HEK293 (cell line): Measurements from ENCODE around the gene DPF3.

ENCODE experiments used
- CTCF ChIA-PET: fragments of 350-600 bp; formaldehyde crosslinking; extraction: SDS; loops from one replicate; lab custom pipeline; 2021; ENCODE audit warnings: antibody characterized with exemption; lab: Yijun Ruan, JAX
- POLR2A ChIA-PET: fragments of 300-600 bp; formaldehyde crosslinking; extraction: SDS; loops from one replicate; lab custom pipeline; 2020; ENCODE audit warnings: antibody characterized with exemption, inconsistent platforms; lab: Yijun Ruan, JAX
- H3K27ac ChIP-seq: fragments of 200-500 bp; sonication (Bioruptor generic); 2 replicates; pipeline ENCODE4 v1.5.1; 2014; ENCODE audit warnings: low read depth, low read length, control low read depth, inconsistent platforms; ENCODE audit errors: extremely low read depth
- H3K36me3 ChIP-seq, 2 experiments: fragments of 200-500 bp in 1 of 2; sonication (Bioruptor generic) in 1 of 2; 1 replicate in 1 of 2; 2 replicates in 1 of 2; pipeline ENCODE4 v1.5.1; 2014 to 2017; ENCODE audit warnings: inconsistent platforms in 2 of 2, low read length in 2 of 2; ENCODE audit not compliant: control insufficient read depth in 2 of 2, insufficient read depth in 1 of 2
- H3K4me1 ChIP-seq: fragments of 200-500 bp; sonication (Bioruptor generic); 2 replicates; pipeline ENCODE4 v1.5.1; 2014; ENCODE audit warnings: mild to moderate bottlenecking, low read length, inconsistent platforms; ENCODE audit not compliant: control insufficient read depth, insufficient read depth
- H3K4me3 ChIP-seq: 2 replicates; pipeline ENCODE4 v1.5.1; 2011; ENCODE audit warnings: low read depth, mild to moderate bottlenecking, control low read depth, low read length, moderate library complexity
- H3K9me3 ChIP-seq: fragments of 200-500 bp; sonication (Bioruptor generic); 2 replicates; pipeline ENCODE4 v1.5.1; 2014; ENCODE audit warnings: low read depth, low read length, inconsistent platforms; ENCODE audit not compliant: control insufficient read depth, insufficient read depth
- MYNN ChIP-seq: fragments of 450-650 bp; formaldehyde crosslinking; IDR thresholded peaks from 2 replicates; pipeline ENCODE4 v1.5.1; 2016; ENCODE audit warnings: missing biosample characterization, missing genetic modification characterization, borderline replicate concordance
- OVOL3 ChIP-seq: fragments of 450-650 bp; formaldehyde crosslinking; IDR thresholded peaks from 2 replicates; pipeline ENCODE4 v1.5.1; 2016; ENCODE audit warnings: missing biosample characterization, missing genetic modification characterization
- REST ChIP-seq: fragments of 450-650 bp; formaldehyde crosslinking; IDR thresholded peaks from 2 replicates; pipeline ENCODE4 v1.5.1; 2016; ENCODE audit warnings: missing biosample characterization, missing genetic modification characterization
- SCRT1 ChIP-seq: fragments of 450-650 bp; formaldehyde crosslinking; IDR thresholded peaks from 2 replicates; pipeline ENCODE4 v1.5.1; 2016; ENCODE audit warnings: missing biosample characterization, missing genetic modification characterization, borderline replicate concordance
- ZBTB48 ChIP-seq: fragments of 450-650 bp; formaldehyde crosslinking; IDR thresholded peaks from 2 replicates; pipeline ENCODE4 v1.5.1; 2016; ENCODE audit warnings: missing biosample characterization, missing genetic modification characterization
- ZNF221 ChIP-seq: fragments of 450-650 bp; formaldehyde crosslinking; IDR thresholded peaks from 2 replicates; pipeline ENCODE4 v1.5.1; 2017; ENCODE audit warnings: missing biosample characterization, missing genetic modification characterization, borderline replicate concordance
- ZNF341 ChIP-seq: fragments of 450-650 bp; formaldehyde crosslinking; IDR thresholded peaks from 2 replicates; pipeline ENCODE4; 2016; ENCODE audit warnings: low read depth, missing biosample characterization, missing genetic modification characterization
- ZNF423 ChIP-seq: fragments of 450-650 bp; formaldehyde crosslinking; IDR thresholded peaks from 2 replicates; pipeline ENCODE4 v1.5.1; 2016; ENCODE audit warnings: missing biosample characterization, missing genetic modification characterization
- ZNF48 ChIP-seq: fragments of 450-650 bp; formaldehyde crosslinking; IDR thresholded peaks from 2 replicates; pipeline ENCODE4 v1.5.1; 2016; ENCODE audit warnings: missing biosample characterization, missing genetic modification characterization
- ZNF530 ChIP-seq: fragments of 450-650 bp; formaldehyde crosslinking; IDR thresholded peaks from 2 replicates; pipeline ENCODE4 v1.5.1; 2016; ENCODE audit warnings: low read depth, missing biosample characterization, missing genetic modification characterization
- ZNF549 ChIP-seq: fragments of 450-650 bp; IDR thresholded peaks from 2 replicates; pipeline ENCODE4 v1.5.1; 2018; ENCODE audit warnings: missing biosample characterization, missing genetic modification characterization, mild to moderate bottlenecking, inconsistent platforms, moderate library complexity
- ZNF624 ChIP-seq: fragments of 450-650 bp; formaldehyde crosslinking; IDR thresholded peaks from 2 replicates; pipeline ENCODE4 v1.5.1; 2017; ENCODE audit warnings: missing biosample characterization, missing genetic modification characterization
- ZNF670 ChIP-seq: fragments of 450-650 bp; formaldehyde crosslinking; IDR thresholded peaks from 2 replicates; pipeline ENCODE4 v1.5.1; 2016; ENCODE audit warnings: missing biosample characterization, missing genetic modification characterization, low read depth
- TF ChIP-seq, protein P1 (sequence below): sonication (generic); formaldehyde crosslinking; IDR thresholded peaks from 2 replicates; pipeline ENCODE4 v1.8.1; 2022; ENCODE audit warnings: mild to moderate bottlenecking, moderate library complexity, missing genetic modification reagents
- TF ChIP-seq, protein P2 (sequence below): fragments of 450-650 bp; formaldehyde crosslinking; IDR thresholded peaks from 2 replicates; pipeline ENCODE4 v1.5.1; 2016; ENCODE audit warnings: missing biosample characterization, missing genetic modification characterization
- TF ChIP-seq, protein P3 (sequence below): fragments of 450-650 bp; formaldehyde crosslinking; IDR thresholded peaks from 2 replicates; pipeline ENCODE4 v1.5.1; 2016; ENCODE audit warnings: missing biosample characterization, missing genetic modification characterization, low read depth

The DPF3 gene

GRCh38 chr14:72845196-72845595 is 48.7 kb downstream of the DPF3 start:
- ChIA-PET CTCF (no interaction called here), POLR2A (no interaction called here)
- no peaks in the 10 kb centered on the region for H3K4me1 ChIP-seq
- H3K27ac ChIP-seq = no peak overlapping the region
- H3K36me3 ChIP-seq = no peaks in the 10 kb centered on the region
- TF ChIP-seq, protein P1, sequence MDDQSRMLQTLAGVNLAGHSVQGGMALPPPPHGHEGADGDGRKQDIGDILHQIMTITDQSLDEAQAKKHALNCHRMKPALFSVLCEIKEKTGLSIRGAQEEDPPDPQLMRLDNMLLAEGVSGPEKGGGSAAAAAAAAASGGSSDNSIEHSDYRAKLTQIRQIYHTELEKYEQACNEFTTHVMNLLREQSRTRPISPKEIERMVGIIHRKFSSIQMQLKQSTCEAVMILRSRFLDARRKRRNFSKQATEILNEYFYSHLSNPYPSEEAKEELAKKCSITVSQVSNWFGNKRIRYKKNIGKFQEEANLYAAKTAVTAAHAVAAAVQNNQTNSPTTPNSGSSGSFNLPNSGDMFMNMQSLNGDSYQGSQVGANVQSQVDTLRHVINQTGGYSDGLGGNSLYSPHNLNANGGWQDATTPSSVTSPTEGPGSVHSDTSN (CRISPR knock-in tag) = no peak
- TF ChIP-seq ZNF423 (tag by site-specific recombination) (no peak), SCRT1 (no peak), ZNF549 (tag by site-specific recombination) (no peak), ZNF221 (tag by site-specific recombination) (no peak)
- H3K9me3 ChIP-seq = no peaks in the 10 kb centered on the region
- no peak overlapping the region for H3K4me3 ChIP-seq

GRCh38 chr14:72844524-72844923 is 49.4 kb downstream of the DPF3 start:
- no peaks in the 10 kb centered on the region for H3K36me3 ChIP-seq
- no peak overlapping the region for H3K4me3 ChIP-seq
- no peak overlapping the region for H3K27ac ChIP-seq
- ChIA-PET CTCF (no interaction called here), POLR2A (no interaction called here)
- H3K4me1 ChIP-seq = no peaks in the 10 kb centered on the region
- TF ChIP-seq ZNF670 (tag by site-specific recombination) (no peak), ZBTB48 (no peak), OVOL3 (tag by site-specific recombination) (no peak), ZNF341 (tag by site-specific recombination) (no peak), ZNF48 (tag by site-specific recombination) (no peak), REST (tag by site-specific recombination) (no peak), ZNF530 (tag by site-specific recombination) (no peak), ZNF624 (tag by site-specific recombination) (no peak), MYNN (no peak)
- TF ChIP-seq, protein P2, sequence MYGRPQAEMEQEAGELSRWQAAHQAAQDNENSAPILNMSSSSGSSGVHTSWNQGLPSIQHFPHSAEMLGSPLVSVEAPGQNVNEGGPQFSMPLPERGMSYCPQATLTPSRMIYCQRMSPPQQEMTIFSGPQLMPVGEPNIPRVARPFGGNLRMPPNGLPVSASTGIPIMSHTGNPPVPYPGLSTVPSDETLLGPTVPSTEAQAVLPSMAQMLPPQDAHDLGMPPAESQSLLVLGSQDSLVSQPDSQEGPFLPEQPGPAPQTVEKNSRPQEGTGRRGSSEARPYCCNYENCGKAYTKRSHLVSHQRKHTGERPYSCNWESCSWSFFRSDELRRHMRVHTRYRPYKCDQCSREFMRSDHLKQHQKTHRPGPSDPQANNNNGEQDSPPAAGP (tag by site-specific recombination) = no peak
- TF ChIP-seq, protein P3, sequence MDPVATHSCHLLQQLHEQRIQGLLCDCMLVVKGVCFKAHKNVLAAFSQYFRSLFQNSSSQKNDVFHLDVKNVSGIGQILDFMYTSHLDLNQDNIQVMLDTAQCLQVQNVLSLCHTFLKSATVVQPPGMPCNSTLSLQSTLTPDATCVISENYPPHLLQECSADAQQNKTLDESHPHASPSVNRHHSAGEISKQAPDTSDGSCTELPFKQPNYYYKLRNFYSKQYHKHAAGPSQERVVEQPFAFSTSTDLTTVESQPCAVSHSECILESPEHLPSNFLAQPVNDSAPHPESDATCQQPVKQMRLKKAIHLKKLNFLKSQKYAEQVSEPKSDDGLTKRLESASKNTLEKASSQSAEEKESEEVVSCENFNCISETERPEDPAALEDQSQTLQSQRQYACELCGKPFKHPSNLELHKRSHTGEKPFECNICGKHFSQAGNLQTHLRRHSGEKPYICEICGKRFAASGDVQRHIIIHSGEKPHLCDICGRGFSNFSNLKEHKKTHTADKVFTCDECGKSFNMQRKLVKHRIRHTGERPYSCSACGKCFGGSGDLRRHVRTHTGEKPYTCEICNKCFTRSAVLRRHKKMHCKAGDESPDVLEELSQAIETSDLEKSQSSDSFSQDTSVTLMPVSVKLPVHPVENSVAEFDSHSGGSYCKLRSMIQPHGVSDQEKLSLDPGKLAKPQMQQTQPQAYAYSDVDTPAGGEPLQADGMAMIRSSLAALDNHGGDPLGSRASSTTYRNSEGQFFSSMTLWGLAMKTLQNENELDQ = no peak
- no peaks in the 10 kb centered on the region for H3K9me3 ChIP-seq
